Activated naive CD8-positive, alpha-beta T cell treated with anti-CD3 and anti-CD28 coated beads, Interleukin-2, amount 10 ng/mL, durations not matched to agents 7 days and 5 days (primary cell): ENCODE measurements around the gene KCNE1. TPM values are rescaled to one million over a fixed set of nuclear protein-coding genes. Genes with fewer than 3 reads are reported as not detected.

ENCODE experiments used
- ATAC-seq: fragments of 150-1000 bp; cut with Tn5 transposase; one replicate; pipeline ENCODE4 v1.10.0; 2021; ENCODE audit warnings: low read depth, moderate library complexity
- POLR2A ChIA-PET: fragments of 350-600 bp; sonication (Branson Sonifier 250); formaldehyde crosslinking; loops from one replicate; lab custom pipeline; 2021; ENCODE audit warnings: antibody characterized with exemption; lab: Charles Lee
- DNase-seq: peaks from one replicate; pipeline ENCODE4 v3.0.0; 2021
- H3K27ac Mint-ChIP-seq: one replicate; pipeline ENCODE4 v1.8.0; 2022; ENCODE audit warnings: mild to moderate bottlenecking, mixed read lengths
- H3K27me3 Mint-ChIP-seq: one replicate; pipeline ENCODE4 v1.8.0; 2022; ENCODE audit warnings: mild to moderate bottlenecking, moderate library complexity, mixed read lengths
- H3K36me3 Mint-ChIP-seq: one replicate; pipeline ENCODE4 v1.8.0; 2021; ENCODE audit warnings: mild to moderate bottlenecking, mixed read lengths
- H3K4me1 Mint-ChIP-seq: one replicate; pipeline ENCODE4 v1.8.0; 2021; ENCODE audit warnings: mixed read lengths
- H3K4me3 Mint-ChIP-seq: one replicate; pipeline ENCODE4 v1.8.0; 2022; ENCODE audit warnings: mild to moderate bottlenecking, moderate library complexity, mixed read lengths
- H3K9me3 Mint-ChIP-seq: one replicate; pipeline ENCODE4 v1.8.0; 2021; ENCODE audit warnings: mixed read lengths
- total RNA-seq, 2 experiments: library from RNA; stranded (reverse); gene quantifications; one replicate each; pipeline ENCODE4 v1.2.3, GENCODE V29; 2021

The KCNE1 gene
- total RNA-seq, 2 experiments from 2014 or later = 0.33 TPM; not detected in 1

GRCh38 chr21:34546542-34546941, 34.5 kb upstream of the KCNE1 start:
- ATAC-seq (no peak), DNase-seq (no peak)
- POLR2A ChIA-PET = no interaction called here
- Mint-ChIP-seq H3K4me3 (no peak overlapping the region), H3K9me3 (no peaks in the 10 kb centered on the region), H3K36me3 (peaks cover 3% of the 10 kb centered on the region), H3K4me1 (peaks cover 2% of the 10 kb centered on the region), H3K27me3 (no peaks in the 10 kb centered on the region), H3K27ac (no peak overlapping the region)

DNA sequence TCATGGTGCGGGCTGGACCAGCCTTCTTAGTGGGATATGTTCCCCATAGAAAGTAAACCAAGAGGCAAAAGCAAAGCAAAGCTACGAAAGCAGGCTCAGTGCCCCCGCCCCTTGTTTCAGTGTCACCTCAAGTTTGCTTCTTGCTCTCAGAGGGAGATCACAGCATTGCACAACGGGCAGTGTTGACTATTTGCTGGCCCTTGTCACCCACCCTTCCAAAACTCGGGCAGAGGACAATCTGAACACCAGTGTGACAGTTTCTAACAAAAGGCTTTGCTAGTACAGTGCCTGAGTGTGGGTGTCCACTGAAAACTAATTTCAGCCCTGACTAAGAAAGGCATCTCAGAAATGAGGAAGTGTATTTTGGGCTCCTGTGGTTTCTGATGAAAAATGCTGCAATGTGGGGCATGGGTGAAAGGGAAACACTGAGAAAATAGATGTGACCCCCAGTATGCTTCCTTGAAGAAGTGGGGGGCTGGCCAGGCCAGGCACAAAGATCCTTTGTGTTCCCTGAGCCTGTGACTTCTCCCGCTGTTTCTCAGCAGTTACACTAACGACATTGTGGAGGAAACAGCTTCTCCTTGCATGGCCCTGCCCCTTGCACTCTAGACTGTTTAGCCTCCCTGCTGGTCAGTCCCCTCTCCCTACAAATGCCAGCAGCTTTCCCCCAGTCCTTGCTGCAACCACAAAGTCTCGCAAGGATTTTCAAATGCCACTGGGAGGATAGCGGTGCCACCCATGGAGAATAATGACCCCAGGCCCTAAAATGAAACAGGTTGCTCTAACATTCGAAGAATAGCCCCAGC, 33.3 kb upstream of the KCNE1 start:
- Mint-ChIP-seq H3K27me3 (no peaks in the 10 kb centered on the region), H3K4me3 (no peak overlapping the region), H3K4me1 (peaks cover 2% of the 10 kb centered on the region), H3K27ac (no peak overlapping the region), H3K36me3 (peaks cover 3% of the 10 kb centered on the region), H3K9me3 (no peaks in the 10 kb centered on the region)
- POLR2A ChIA-PET = no interaction called here
- DNase-seq (no peak), ATAC-seq (no peak)

DNA sequence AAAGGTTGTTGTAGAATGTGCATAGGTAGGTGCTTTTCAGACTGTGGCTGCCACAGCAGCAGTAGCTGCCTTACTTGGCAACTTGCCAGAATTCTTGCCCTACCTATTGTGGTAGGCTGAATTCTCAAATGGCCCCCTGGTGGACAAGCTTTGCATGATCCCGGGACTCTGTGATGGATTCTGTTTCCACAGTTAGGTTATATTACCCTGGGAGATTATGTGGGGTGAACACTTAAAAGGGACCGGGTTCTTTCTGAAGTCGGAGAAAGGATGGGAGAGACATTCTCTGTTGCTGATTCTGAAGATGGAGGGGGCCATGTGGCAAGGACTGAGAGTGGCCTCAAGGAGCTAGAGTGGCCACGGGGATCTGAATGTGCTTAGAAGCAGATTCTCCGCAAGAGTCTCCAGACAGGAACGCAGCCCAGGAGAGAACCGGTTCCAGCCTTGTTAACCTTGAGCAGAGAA, 32.1 kb upstream of the KCNE1 start:
- H3K4me1 Mint-ChIP-seq = peaks cover 2% of the 10 kb centered on the region
- POLR2A ChIA-PET = no interaction called here
- H3K9me3 Mint-ChIP-seq = no peaks in the 10 kb centered on the region
- H3K27ac Mint-ChIP-seq = no peak overlapping the region
- ATAC-seq (no peak), DNase-seq (no peak)
- H3K36me3 Mint-ChIP-seq = peaks cover 3% of the 10 kb centered on the region
- no peaks in the 10 kb centered on the region for H3K27me3 Mint-ChIP-seq
- H3K4me3 Mint-ChIP-seq = no peak overlapping the region

DNA sequence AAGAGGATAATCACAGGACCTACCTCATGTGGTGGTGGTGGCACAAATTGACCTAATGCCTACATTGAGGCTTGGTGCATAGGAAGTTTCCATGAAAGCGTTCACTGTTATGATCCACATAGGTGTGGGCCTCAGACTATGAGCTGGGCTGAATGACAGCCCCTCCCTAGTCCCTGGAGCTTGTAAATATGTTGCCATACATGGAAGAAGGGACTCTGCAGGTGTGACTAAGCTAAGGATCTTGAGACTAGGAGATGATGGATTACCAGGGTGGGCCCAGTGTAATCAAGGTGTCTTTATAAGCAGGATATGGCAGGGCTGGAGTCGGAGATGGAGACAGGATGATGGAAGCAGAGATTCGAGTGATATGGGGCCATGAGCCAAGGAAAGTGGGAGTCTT, 31.0 kb upstream of the KCNE1 start:
- H3K4me1 Mint-ChIP-seq = peaks cover 2% of the 10 kb centered on the region
- no peak overlapping the region for H3K4me3 Mint-ChIP-seq
- ATAC-seq (no peak), DNase-seq (no peak)
- POLR2A ChIA-PET = no interaction called here
- no peak overlapping the region for H3K27ac Mint-ChIP-seq
- H3K36me3 Mint-ChIP-seq = peaks cover 3% of the 10 kb centered on the region
- H3K9me3 Mint-ChIP-seq = no peaks in the 10 kb centered on the region
- no peaks in the 10 kb centered on the region for H3K27me3 Mint-ChIP-seq

GRCh38 chr21:34540206-34540605, 28.2 kb upstream of the KCNE1 start:
- Mint-ChIP-seq H3K4me3 (no peak overlapping the region), H3K27me3 (no peaks in the 10 kb centered on the region), H3K9me3 (no peaks in the 10 kb centered on the region), H3K36me3 (peaks cover 3% of the 10 kb centered on the region), H3K4me1 (peaks cover 2% of the 10 kb centered on the region), H3K27ac (no peak overlapping the region)
- no peak for DNase-seq
- POLR2A ChIA-PET = no interaction called here
- ATAC-seq = no peak

DNA sequence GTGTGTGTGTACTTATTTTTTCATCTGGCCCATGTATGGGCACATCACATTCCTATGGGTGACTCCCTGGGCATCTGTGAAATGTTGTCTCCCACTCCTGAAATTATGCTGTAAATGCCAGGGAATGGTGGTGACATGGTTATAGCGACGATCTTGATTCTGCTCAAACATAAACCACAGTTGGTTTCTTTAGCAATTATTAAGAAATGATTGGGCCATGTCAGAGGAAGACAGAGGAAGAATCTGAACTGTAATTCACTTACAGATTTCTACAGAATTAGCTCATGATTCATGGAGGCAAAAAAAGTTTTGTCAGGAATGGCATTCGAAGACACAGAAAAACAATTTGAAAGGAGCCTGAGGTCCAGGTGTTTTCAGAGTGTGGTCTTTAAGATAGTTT, 25.8 kb upstream of the KCNE1 start:
- Mint-ChIP-seq H3K27ac (no peak overlapping the region), H3K4me3 (no peak overlapping the region), H3K36me3 (no peaks in the 10 kb centered on the region), H3K27me3 (no peaks in the 10 kb centered on the region), H3K4me1 (peaks cover 4% of the 10 kb centered on the region), H3K9me3 (no peaks in the 10 kb centered on the region)
- POLR2A ChIA-PET = no interaction called here
- ATAC-seq = no peak
- no peak for DNase-seq

GRCh38 chr21:34536820-34537219, 24.8 kb upstream of the KCNE1 start:
- DNase-seq (no peak), ATAC-seq (no peak)
- Mint-ChIP-seq H3K27ac (no peak overlapping the region), H3K9me3 (no peaks in the 10 kb centered on the region), H3K27me3 (no peaks in the 10 kb centered on the region), H3K4me3 (no peak overlapping the region), H3K36me3 (no peaks in the 10 kb centered on the region), H3K4me1 (peaks cover 4% of the 10 kb centered on the region)
- POLR2A ChIA-PET = no interaction called here

DNA sequence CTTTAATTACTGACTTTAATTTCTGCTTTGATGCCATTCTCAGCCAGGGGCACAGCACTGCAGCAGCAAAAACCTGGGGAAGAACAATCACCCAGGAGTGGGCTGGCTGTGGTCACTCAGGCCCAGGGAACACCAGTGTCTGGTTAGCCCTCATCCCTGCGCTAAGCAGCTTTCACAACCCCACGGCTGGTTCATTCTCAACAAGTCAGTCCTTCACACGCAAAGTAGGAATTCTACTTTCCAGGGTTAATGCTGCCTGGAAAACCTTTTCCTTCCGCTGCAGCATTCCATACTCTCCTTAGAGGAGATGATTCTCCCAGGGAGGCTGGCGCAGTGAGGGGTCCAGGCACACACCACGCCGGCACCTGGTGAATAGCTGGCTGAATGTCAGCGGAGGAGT, 24.3 kb upstream of the KCNE1 start:
- H3K9me3 Mint-ChIP-seq = no peaks in the 10 kb centered on the region
- peaks cover 4% of the 10 kb centered on the region for H3K4me1 Mint-ChIP-seq
- no peak overlapping the region for H3K4me3 Mint-ChIP-seq
- ATAC-seq (no peak), DNase-seq (no peak)
- no peaks in the 10 kb centered on the region for H3K27me3 Mint-ChIP-seq
- POLR2A ChIA-PET = no interaction called here
- H3K27ac Mint-ChIP-seq = no peak overlapping the region
- no peaks in the 10 kb centered on the region for H3K36me3 Mint-ChIP-seq

DNA sequence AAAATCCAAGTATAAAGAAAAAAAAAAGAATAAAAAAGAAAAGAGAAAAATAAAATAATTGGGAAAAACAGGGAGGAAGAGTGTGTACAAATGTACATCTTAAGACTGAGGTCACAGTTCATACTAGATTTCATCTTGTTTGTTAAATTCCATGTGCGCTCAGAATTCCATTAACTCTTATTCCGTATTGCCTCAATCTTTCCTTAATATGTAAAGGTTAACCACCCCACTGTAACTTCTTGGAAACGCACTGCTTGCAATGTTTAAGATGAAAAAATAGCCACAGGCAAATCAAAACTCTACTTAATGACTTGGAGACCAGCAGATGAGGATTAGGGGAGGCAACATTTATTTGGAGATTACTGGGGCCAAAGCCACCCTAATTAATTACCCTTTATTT, 23.9 kb upstream of the KCNE1 start:
- Mint-ChIP-seq H3K27ac (no peak overlapping the region), H3K9me3 (no peaks in the 10 kb centered on the region), H3K27me3 (no peaks in the 10 kb centered on the region), H3K36me3 (no peaks in the 10 kb centered on the region), H3K4me3 (no peak overlapping the region), H3K4me1 (peaks cover 4% of the 10 kb centered on the region)
- ATAC-seq = no peak
- DNase-seq = no peak
- POLR2A ChIA-PET = no interaction called here

GRCh38 chr21:34534522-34534921, 22.5 kb upstream of the KCNE1 start:
- POLR2A ChIA-PET = no interaction called here
- Mint-ChIP-seq H3K4me3 (no peak overlapping the region), H3K9me3 (no peaks in the 10 kb centered on the region), H3K36me3 (no peaks in the 10 kb centered on the region), H3K27ac (no peak overlapping the region), H3K4me1 (peaks cover 4% of the 10 kb centered on the region), H3K27me3 (no peaks in the 10 kb centered on the region)
- DNase-seq = no peak
- no peak for ATAC-seq

GRCh38 chr21:34533938-34534337, 21.9 kb upstream of the KCNE1 start:
- POLR2A ChIA-PET = no interaction called here
- no peak overlapping the region for H3K4me3 Mint-ChIP-seq
- no peaks in the 10 kb centered on the region for H3K9me3 Mint-ChIP-seq
- H3K27me3 Mint-ChIP-seq = no peaks in the 10 kb centered on the region
- peaks cover 4% of the 10 kb centered on the region for H3K4me1 Mint-ChIP-seq
- DNase-seq (no peak), ATAC-seq (no peak)
- H3K27ac Mint-ChIP-seq = no peak overlapping the region
- no peaks in the 10 kb centered on the region for H3K36me3 Mint-ChIP-seq

- Mint-ChIP-seq H3K36me3 (no peaks in the 10 kb centered on the region), H3K4me1 (peaks cover 8% of the 10 kb centered on the region), H3K27me3 (no peaks in the 10 kb centered on the region), H3K9me3 (no peaks in the 10 kb centered on the region), H3K27ac (no peak overlapping the region), H3K4me3 (no peak overlapping the region)
- no peak for DNase-seq
- ATAC-seq = no peak
- POLR2A ChIA-PET = no interaction called here
These were observed 19.4 kb upstream of the KCNE1 start for GRCh38 chr21:34531399-34531798.

DNA sequence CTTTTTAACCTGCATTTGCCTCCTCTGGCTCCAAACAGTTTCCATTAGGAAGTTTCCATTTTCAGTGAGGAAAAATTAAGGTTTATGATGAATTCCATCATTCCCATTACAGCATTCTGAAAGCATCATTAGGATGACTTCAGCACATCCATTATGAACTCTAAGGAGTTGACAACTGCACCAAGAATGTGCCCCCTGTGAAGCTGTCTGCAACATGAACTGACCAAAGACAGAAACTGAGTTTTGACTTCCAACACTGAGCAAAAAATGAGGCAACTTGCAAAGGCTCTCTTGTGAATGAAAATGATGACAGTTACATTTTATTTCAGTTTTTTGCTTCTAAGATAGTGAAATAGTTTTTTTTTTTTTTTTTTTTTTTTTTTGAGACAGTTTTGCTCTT, 18.3 kb upstream of the KCNE1 start:
- no peak overlapping the region for H3K27ac Mint-ChIP-seq
- POLR2A ChIA-PET = no interaction called here
- no peak overlapping the region for H3K4me3 Mint-ChIP-seq
- no peaks in the 10 kb centered on the region for H3K27me3 Mint-ChIP-seq
- DNase-seq = no peak
- no peaks in the 10 kb centered on the region for H3K9me3 Mint-ChIP-seq
- peaks cover 10% of the 10 kb centered on the region for H3K4me1 Mint-ChIP-seq
- no peaks in the 10 kb centered on the region for H3K36me3 Mint-ChIP-seq
- no peak for ATAC-seq

DNA sequence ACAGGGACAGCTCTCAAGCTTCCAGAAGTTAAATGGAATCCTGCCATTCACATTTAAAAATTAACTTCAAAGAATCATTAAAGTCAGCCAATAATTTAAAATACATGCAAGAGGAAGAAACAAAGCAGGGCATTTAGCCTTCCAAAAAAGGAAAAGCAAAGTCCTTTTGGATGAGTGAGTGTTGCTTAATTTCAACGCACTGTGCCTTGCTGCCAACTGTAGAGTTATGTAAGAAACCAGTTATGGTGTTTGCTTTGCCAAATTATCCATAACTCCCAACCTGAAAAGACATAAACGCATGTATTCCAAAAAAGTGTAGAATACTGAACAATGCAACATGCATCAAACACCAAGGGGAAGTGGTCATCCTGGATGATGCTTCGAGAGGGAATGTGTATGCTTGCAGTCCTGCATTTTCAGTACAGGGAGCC, 16.1 kb upstream of the KCNE1 start:
- no peak overlapping the region for H3K4me3 Mint-ChIP-seq
- DNase-seq (no peak), ATAC-seq (no peak)
- no peak overlapping the region for H3K27ac Mint-ChIP-seq
- no peaks in the 10 kb centered on the region for H3K36me3 Mint-ChIP-seq
- POLR2A ChIA-PET = no interaction called here
- no peaks in the 10 kb centered on the region for H3K9me3 Mint-ChIP-seq
- no peaks in the 10 kb centered on the region for H3K27me3 Mint-ChIP-seq
- H3K4me1 Mint-ChIP-seq = peaks cover 5% of the 10 kb centered on the region
